MM.1S (cell line): ENCODE data around the gene ZNF438.

Experiments used
- CTCF ChIP-seq: fragments of 300-600 bp; sonication (generic); IDR thresholded peaks from 2 replicates; pipeline ENCODE4 v1.5.1; 2016; ENCODE audit warnings: antibody characterized with exemption, low read length, mixed read lengths
- EZH2 ChIP-seq: fragments of 300-600 bp; sonication (generic); optimal IDR thresholded peaks from 2 replicates; pipeline ENCODE3; 2017; ENCODE audit warnings: low read depth, mild to moderate bottlenecking, antibody characterized with exemption, low read length, mixed read lengths
- EZH2phosphoT487 ChIP-seq: fragments of 300-600 bp; sonication (generic); IDR thresholded peaks from 2 replicates; pipeline ENCODE4 v1.6.1; 2018; ENCODE audit warnings: antibody characterized with exemption, low read length

GRCh38 chr10:30897048-30897447, 134.6 kb downstream of the ZNF438 start:
- no peak for TF ChIP-seq CTCF
- no peak for TF ChIP-seq EZH2
- TF ChIP-seq EZH2phosphoT487, result no peak
